ENCODE measurements around the gene ATP4A. TPM values are rescaled to one million over a fixed set of nuclear protein-coding genes. Genes with fewer than 3 reads are reported as not detected.

Gene ATP4A
- total and polyA plus RNA-seq, 8 donors, result 9.8 to 890 (median 301) TPM

- H3K27ac ChIP-seq, result peak overlapping the region in 3 of 5 donors; percentile 76 to 80 (median 79)
- H3K27me3 ChIP-seq, result peaks cover 0 to 71% (median 5%) of the 10 kb centered on the region in 3 donors
- H3K4me1 ChIP-seq, result peaks cover 0 to 25% (median 10%) of the 10 kb centered on the region in 4 donors
- peak overlapping the region; percentile 43 to 50 (median 46) for H3K4me3 ChIP-seq
- no peak for DNase-seq
- no peak for TF ChIP-seq POLR2AphosphoS5 (IDR thresholded peaks at IDR 0.05)
- peak in 1 of 7 experiments; percentile 41 for TF ChIP-seq CTCF (IDR thresholded peaks at IDR 0.05)
- no peaks in the 10 kb centered on the region for H3K9me3 ChIP-seq
- WGBS, 5 donors, result 6 to 18% (median 9%) methylated on average over 15 of the region's 15 CpGs
- no peaks in the 10 kb centered on the region for H3K36me3 ChIP-seq
- intact Hi-C loops (cut with DNase I; ENCODE audit: low total_unique reads), result no loop called here
Observed at GRCh38 chr19:35510626-35510964, 52.9 kb downstream of the ATP4A start.

DNA sequence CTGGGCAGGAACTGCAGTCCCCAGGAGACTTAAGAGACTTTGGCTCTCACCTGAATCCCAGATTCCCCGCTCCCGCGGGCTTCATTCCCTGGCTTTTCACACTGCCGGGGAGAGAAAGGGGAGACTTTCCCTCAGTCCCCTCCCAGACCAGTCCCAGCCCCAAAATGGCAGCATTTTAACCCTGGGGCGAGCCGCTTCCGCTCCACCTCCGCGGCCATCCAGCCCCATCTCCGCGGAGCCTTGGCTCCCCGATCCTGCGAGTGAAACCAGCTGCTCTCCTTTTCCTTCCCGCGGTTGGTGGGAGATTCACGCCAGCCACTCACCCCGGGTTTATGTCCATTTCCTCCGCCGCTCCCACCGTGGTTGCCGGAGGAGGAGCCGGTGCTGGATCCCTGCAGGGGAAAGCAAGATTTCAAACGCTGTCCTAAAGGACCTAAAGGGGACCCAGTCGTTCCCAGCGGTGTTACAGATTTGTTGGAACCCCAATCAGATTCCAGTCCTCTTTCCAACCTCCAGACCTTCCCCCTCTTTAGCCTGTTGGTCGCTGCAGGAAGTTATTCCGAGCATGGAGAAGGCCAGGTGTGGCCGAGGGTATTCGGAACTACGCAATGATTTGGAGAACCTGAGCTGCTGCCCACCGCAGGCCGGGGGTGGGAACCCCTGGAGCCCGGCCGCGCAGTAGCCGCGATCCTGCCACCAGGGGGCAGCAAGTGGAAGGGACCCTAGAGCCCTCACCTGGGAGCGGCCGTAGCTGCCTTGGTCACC lies 53.4 kb downstream of the ATP4A start:
- no peaks in the 10 kb centered on the region for H3K9me3 ChIP-seq
- H3K4me1 ChIP-seq, result peaks cover 0 to 25% (median 10%) of the 10 kb centered on the region in 4 donors
- peak overlapping the region; percentile 76 to 80 (median 80) for H3K27ac ChIP-seq
- peak overlapping the region; percentile 43 to 50 (median 46) for H3K4me3 ChIP-seq
- 0 to 2% (median 1%) methylated on average over 28 to 39 of the region's 39 CpGs for WGBS, 5 donors
- peak in 2 of 3 donors; percentile 53 to 64 for TF ChIP-seq POLR2AphosphoS5 (IDR thresholded peaks at IDR 0.05)
- peak in 6 of 7 experiments; percentile 16 to 96 (median 92) for TF ChIP-seq CTCF (IDR thresholded peaks at IDR 0.05)
- TF ChIP-seq EP300 (IDR thresholded peaks at IDR 0.05), result no peak
- DNase-seq, result peak; percentile 90 to 96
- peaks cover 0 to 75% (median 5%) of the 10 kb centered on the region in 3 donors for H3K27me3 ChIP-seq
- H3K36me3 ChIP-seq, result peaks cover 0 to 2% (median 0%) of the 10 kb centered on the region in 4 donors
- intact Hi-C loops (cut with DNase I; ENCODE audit: low total_unique reads), result no loop called here

DNA sequence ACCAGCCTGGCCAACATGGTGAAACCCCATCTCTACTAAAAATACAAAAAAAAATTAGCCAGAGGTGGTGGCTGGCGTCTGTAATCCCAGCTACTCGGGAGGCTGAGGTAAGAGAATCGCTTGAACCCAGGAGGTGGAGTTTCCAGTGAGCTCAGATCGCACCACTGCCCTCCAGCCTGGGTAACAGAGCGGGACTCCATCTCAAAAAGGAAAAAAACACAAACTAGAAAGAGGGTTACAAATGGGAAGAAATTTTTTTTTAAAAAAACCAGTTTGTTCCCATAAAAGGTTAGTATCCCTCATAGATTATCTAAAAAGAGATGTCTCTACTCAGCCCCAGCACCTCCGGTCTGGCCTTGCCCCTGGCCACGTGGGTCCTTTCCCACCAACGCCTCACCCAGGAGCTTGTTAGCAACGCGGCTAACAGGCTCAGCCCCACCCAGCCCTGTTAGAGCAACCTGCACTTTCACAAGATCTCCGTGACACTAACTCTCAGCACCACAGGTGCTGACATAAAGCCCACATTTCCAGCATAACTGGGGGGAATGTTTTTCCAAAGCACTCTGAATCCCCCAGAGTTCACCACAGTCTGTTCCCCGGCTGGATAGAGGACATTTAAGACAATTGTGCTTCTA lies 54.3 kb downstream of the ATP4A start:
- peaks cover 0 to 4% (median 0%) of the 10 kb centered on the region in 4 donors for H3K36me3 ChIP-seq
- DNase-seq, result peak; percentile 71 to 89
- no peaks in the 10 kb centered on the region for H3K9me3 ChIP-seq
- intact Hi-C loops (cut with DNase I; ENCODE audit: low total_unique reads), result no loop called here
- H3K27ac ChIP-seq, result peak overlapping the region; percentile 29 to 80 (median 79)
- WGBS, 5 donors, result 16 to 29% (median 19%) methylated on average over 12 of the region's 12 CpGs
- peak overlapping the region; percentile 43 to 50 (median 46) for H3K4me3 ChIP-seq
- H3K4me1 ChIP-seq, result peaks cover 0 to 25% (median 10%) of the 10 kb centered on the region in 4 donors
- TF ChIP-seq CTCF (IDR thresholded peaks at IDR 0.05) (no peak), POLR2AphosphoS5 (IDR thresholded peaks at IDR 0.05) (peak in 2 of 3 donors; percentile 46 to 53), POLR2A (IDR thresholded peaks at IDR 0.05) (no peak), EP300 (IDR thresholded peaks at IDR 0.05) (no peak)
- peaks cover 0 to 67% (median 5%) of the 10 kb centered on the region in 3 donors for H3K27me3 ChIP-seq

DNA sequence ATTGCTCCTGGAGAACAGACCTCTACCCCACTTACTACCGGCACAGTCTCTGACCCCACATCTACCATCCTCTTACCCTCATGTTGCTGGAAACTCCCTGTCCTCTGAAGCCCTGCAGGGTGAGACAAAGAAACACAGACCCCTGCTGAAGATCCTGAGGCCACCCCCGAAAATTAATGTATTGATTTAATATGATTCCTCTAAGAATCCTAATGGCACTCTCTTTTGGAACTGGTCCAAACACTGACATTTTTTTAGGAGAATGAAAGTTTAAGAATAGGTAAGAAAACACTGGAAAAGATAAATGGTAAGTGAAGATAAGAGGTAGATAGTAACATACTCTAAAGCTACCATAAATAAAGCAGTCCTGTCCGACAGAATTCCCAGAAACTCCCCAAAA lies 55.3 kb downstream of the ATP4A start:
- TF ChIP-seq EP300 (IDR thresholded peaks at IDR 0.05) (no peak), CTCF (IDR thresholded peaks at IDR 0.05) (no peak)
- Histone ChIP-seq H3K36me3 (peaks cover 0 to 4% (median 0%) of the 10 kb centered on the region in 4 donors), H3K27ac (no peak overlapping the region), H3K4me3 (no peak overlapping the region), H3K27me3 (peaks cover 0 to 57% (median 5%) of the 10 kb centered on the region in 3 donors), H3K9me3 (no peaks in the 10 kb centered on the region), H3K4me1 (peaks cover 0 to 25% (median 10%) of the 10 kb centered on the region in 4 donors)
- WGBS, 5 donors, result 78 to 96% (median 89%) methylated on average over 3 of the region's 3 CpGs
- intact Hi-C loops (cut with DNase I; ENCODE audit: low total_unique reads), result no loop called here
- no peak for DNase-seq

Measured in stomach (tissue), 9 donors.